ENCODE data around the gene USH2A.

Gene USH2A

GRCh38 chr1:215905493-215906115 is 517.6 kb downstream of the USH2A start:
- Histone ChIP-seq H3K9ac (ENCODE audit: low read depth, low read length) (no peak overlapping the region), H3K4me3 (ENCODE audit: low read depth in 1 of 2, low read length in 2 of 2) (no peak overlapping the region), H3K9me3 (ENCODE audit: insufficient read depth, low read length, severe bottlenecking) (no peaks in the 10 kb centered on the region), H2AFZ (ENCODE audit: low read depth, low read length) (no peak overlapping the region), H4K20me1 (ENCODE audit: insufficient read depth, low read length) (no peaks in the 10 kb centered on the region), H3K4me2 (ENCODE audit: insufficient read depth, low read length) (no peak overlapping the region), H3K4me1 (ENCODE audit: insufficient read depth, low read length) (no peaks in the 10 kb centered on the region), H3K79me2 (ENCODE audit: insufficient read depth, low read length) (no peaks in the 10 kb centered on the region), H3K27ac (ENCODE audit: low read length) (no peak overlapping the region), H3K36me3 (ENCODE audit: insufficient read depth, low read length) (no peaks in the 10 kb centered on the region), H3K27me3 (ENCODE audit: insufficient read depth, low read length, poor library complexity) (no peaks in the 10 kb centered on the region)
- TF ChIP-seq CTCF (IDR thresholded peaks at IDR 0.05; ENCODE audit: borderline replicate concordance, extremely low read depth, low read length, poor library complexity, severe bottlenecking) (no peak), EZH2 (IDR thresholded peaks at IDR 0.05; ENCODE audit: borderline replicate concordance, low read depth, low read length, severe bottlenecking) (no peak)
- ATAC-seq (ENCODE audit: insufficient read depth, low read depth) (no peak), DNase-seq (no peak)

- Histone ChIP-seq H3K27me3 (ENCODE audit: insufficient read depth, low read length, poor library complexity) (no peaks in the 10 kb centered on the region), H3K4me1 (ENCODE audit: insufficient read depth, low read length) (no peaks in the 10 kb centered on the region), H3K9me3 (ENCODE audit: insufficient read depth, low read length, severe bottlenecking) (no peaks in the 10 kb centered on the region), H3K27ac (ENCODE audit: low read length) (no peak overlapping the region), H4K20me1 (ENCODE audit: insufficient read depth, low read length) (no peaks in the 10 kb centered on the region), H3K4me2 (ENCODE audit: insufficient read depth, low read length) (no peak overlapping the region), H2AFZ (ENCODE audit: low read depth, low read length) (no peak overlapping the region), H3K79me2 (ENCODE audit: insufficient read depth, low read length) (no peaks in the 10 kb centered on the region), H3K9ac (ENCODE audit: low read depth, low read length) (no peak overlapping the region), H3K36me3 (ENCODE audit: insufficient read depth, low read length) (no peaks in the 10 kb centered on the region), H3K4me3 (ENCODE audit: low read depth in 1 of 2, low read length in 2 of 2) (no peak overlapping the region)
- TF ChIP-seq CTCF (IDR thresholded peaks at IDR 0.05; ENCODE audit: borderline replicate concordance, extremely low read depth, low read length, poor library complexity, severe bottlenecking): no peak
- TF ChIP-seq EZH2 (IDR thresholded peaks at IDR 0.05; ENCODE audit: borderline replicate concordance, low read depth, low read length, severe bottlenecking): no peak
- ATAC-seq (ENCODE audit: insufficient read depth, low read depth) (no peak), DNase-seq (no peak)
Measured at GRCh38 chr1:215900684-215901083, 522.6 kb downstream of the USH2A start.

GRCh38 chr1:215899901-215900300 is 523.3 kb downstream of the USH2A start:
- H2AFZ ChIP-seq (ENCODE audit: low read depth, low read length): no peak overlapping the region
- H3K27ac ChIP-seq (ENCODE audit: low read length): no peak overlapping the region
- no peak overlapping the region for H3K9ac ChIP-seq (ENCODE audit: low read depth, low read length)
- no peaks in the 10 kb centered on the region for H4K20me1 ChIP-seq (ENCODE audit: insufficient read depth, low read length)
- ATAC-seq (ENCODE audit: insufficient read depth, low read depth): no peak
- TF ChIP-seq EZH2 (IDR thresholded peaks at IDR 0.05; ENCODE audit: borderline replicate concordance, low read depth, low read length, severe bottlenecking) (no peak), CTCF (IDR thresholded peaks at IDR 0.05; ENCODE audit: borderline replicate concordance, extremely low read depth, low read length, poor library complexity, severe bottlenecking) (no peak)
- H3K79me2 ChIP-seq (ENCODE audit: insufficient read depth, low read length): no peaks in the 10 kb centered on the region
- no peak for DNase-seq
- no peaks in the 10 kb centered on the region for H3K4me1 ChIP-seq (ENCODE audit: insufficient read depth, low read length)
- H3K4me2 ChIP-seq (ENCODE audit: insufficient read depth, low read length): no peak overlapping the region
- H3K36me3 ChIP-seq (ENCODE audit: insufficient read depth, low read length): no peaks in the 10 kb centered on the region
- no peaks in the 10 kb centered on the region for H3K27me3 ChIP-seq (ENCODE audit: insufficient read depth, low read length, poor library complexity)
- H3K4me3 ChIP-seq (ENCODE audit: low read depth in 1 of 2, low read length in 2 of 2): no peak overlapping the region
- no peaks in the 10 kb centered on the region for H3K9me3 ChIP-seq (ENCODE audit: insufficient read depth, low read length, severe bottlenecking)

Data from DND-41 (cell line).